Upper lobe of left lung (tissue), 6 donors: ENCODE data around the gene AKR7A2. TPM values are rescaled to one million over a fixed set of nuclear protein-coding genes. Genes with fewer than 3 reads are reported as not detected.
"Not testable (repeated sequence)": the region's sequence is repeated elsewhere in the genome, so short reads cannot be mapped to it uniquely, and the experiment has no call there.

Source experiments
- ATAC-seq, 2 donors: fragments of 200-7000 bp; cut with Tn5 transposase; one replicate each; pipeline ENCODE4 v1.9.1; 2022; ENCODE audit warnings: mild to moderate bottlenecking in 2 of 2, moderate library complexity in 2 of 2; ENCODE audit not compliant: low FRiP score in 2 of 2
- DNase-seq, 2 donors: peaks; one replicate each; pipeline ENCODE4 v3.0.0-alpha.2; 2019 to 2020
- H3K27ac ChIP-seq, 4 donors: fragments of 200-600 bp; sonication (generic); one replicate each; pipeline ENCODE4 v1.5.1; 2016 to 2019
- H3K27me3 ChIP-seq, 4 donors: fragments of 200-600 bp; sonication (generic); one replicate each; pipeline ENCODE4 v1.5.1; 2017 to 2019
- H3K36me3 ChIP-seq, 4 donors: fragments of 200-600 bp; sonication (generic); one replicate each; pipeline ENCODE4 v1.5.1; 2016 to 2019
- H3K4me1 ChIP-seq, 4 donors: fragments of 200-600 bp; sonication (generic); one replicate each; pipeline ENCODE4 v1.5.1; 2018 to 2019
- H3K4me3 ChIP-seq, 4 donors: fragments of 200-600 bp; sonication (generic); one replicate each; pipeline ENCODE4 v1.5.1; 2017 to 2019; ENCODE audit warnings: mild to moderate bottlenecking in 2 of 4, moderate library complexity in 1 of 4
- H3K9me3 ChIP-seq, 4 donors: fragments of 200-600 bp; sonication (generic); one replicate each; pipeline ENCODE4 v1.5.1; 2018 to 2019
- CTCF ChIP-seq, 6 experiments: fragments of 450-650 bp in 4 of 6; fragments of 200-600 bp in 2 of 6; sonication (generic) in 2 of 6; IDR thresholded peaks; one replicate each; pipeline ENCODE4 v1.5.1; 2016 to 2019; ENCODE audit warnings: antibody characterized with exemption in 6 of 6
- EP300 ChIP-seq, 4 donors: sonication (generic); formaldehyde crosslinking; IDR thresholded peaks; one replicate each; pipeline ENCODE4 v1.5.1; 2017; ENCODE audit warnings: antibody characterized with exemption in 4 of 4, control low read depth in 2 of 4
- POLR2A ChIP-seq, 4 donors: fragments of 450-650 bp; IDR thresholded peaks; one replicate each; pipeline ENCODE4 v1.5.1; 2016 to 2017; ENCODE audit warnings: antibody characterized with exemption in 4 of 4, mild to moderate bottlenecking in 2 of 4
- POLR2AphosphoS5 ChIP-seq, 2 donors: sonication (generic); formaldehyde crosslinking; IDR thresholded peaks; one replicate each; pipeline ENCODE4 v1.5.1; 2017; ENCODE audit warnings: antibody characterized with exemption in 2 of 2
- WGBS, 2 donors: methylation state at CpG; one replicate each; pipeline ENCODE4 v1.1.5; 2017 to 2018; 5-methylcytosine and 5-hydroxymethylcytosine counted together
- total RNA-seq, 6 donors: library from RNA; depleted of rRNA in 4 of 6; stranded (reverse); fragments of >200 nt in 4 of 6; gene quantifications; one replicate each; pipeline versions ENCODE4 v1.1.0 to v1.2.1, GENCODE V29; 2016 to 2021
- donor health status: DM: no; HTN: no; CAD: no; lungs with moderate emphysema.
- donor health status: DM: no; HTN: yes; CAD: no; lungs with severe emphysema.

Gene AKR7A2
- total RNA-seq, 6 donors from 2014 or later: 25.2 to 66.3 (median 47.6) TPM

- peak in 1 of 2 donors; percentile 24 for DNase-seq
- TF ChIP-seq POLR2AphosphoS5 (IDR thresholded peaks at IDR 0.05): no peak
- TF ChIP-seq EP300 (IDR thresholded peaks at IDR 0.05): no peak
- no peak for TF ChIP-seq CTCF (IDR thresholded peaks at IDR 0.05)
- no peak for TF ChIP-seq POLR2A (IDR thresholded peaks at IDR 0.05)
- H3K36me3 ChIP-seq: peaks cover 18 to 51% (median 44%) of the 10 kb centered on the region in 4 donors
- H3K4me3 ChIP-seq: no peak overlapping the region
- no peaks in the 10 kb centered on the region for H3K9me3 ChIP-seq
- H3K27ac ChIP-seq: no peak overlapping the region
- peak in 1 of 2 donors; percentile 34 for ATAC-seq
- WGBS, 2 donors: 69 to 71% methylated on average over 15 to 21 of the region's 21 CpGs
- no peaks in the 10 kb centered on the region for H3K27me3 ChIP-seq
- H3K4me1 ChIP-seq: no peaks in the 10 kb centered on the region
Measured at GRCh38 chr1:19260211-19261138, 51.5 kb downstream of the AKR7A2 start.

GRCh38 chr1:19258353-19258752 is 53.6 kb downstream of the AKR7A2 start:
- DNase-seq: peak in 1 of 2 donors; percentile 61
- WGBS, 2 donors: 95 to 98% methylated on average over 10 of the region's 10 CpGs
- H3K27ac ChIP-seq: no peak overlapping the region
- peaks cover 4 to 9% (median 6%) of the 10 kb centered on the region in 4 donors for H3K4me1 ChIP-seq
- peaks cover 18 to 56% (median 46%) of the 10 kb centered on the region in 4 donors for H3K36me3 ChIP-seq
- no peaks in the 10 kb centered on the region for H3K27me3 ChIP-seq
- TF ChIP-seq POLR2A (IDR thresholded peaks at IDR 0.05) (no peak), POLR2AphosphoS5 (IDR thresholded peaks at IDR 0.05) (no peak), EP300 (IDR thresholded peaks at IDR 0.05) (no peak), CTCF (IDR thresholded peaks at IDR 0.05) (no peak)
- no peak for ATAC-seq
- no peak overlapping the region for H3K4me3 ChIP-seq
- no peaks in the 10 kb centered on the region for H3K9me3 ChIP-seq

GRCh38 chr1:19257178-19257914 is 54.6 kb downstream of the AKR7A2 start:
- WGBS, 2 donors: 66 to 70% methylated on average over 9 to 15 of the region's 15 CpGs
- Histone ChIP-seq H3K27me3 (no peaks in the 10 kb centered on the region), H3K36me3 (peaks cover 18 to 56% (median 46%) of the 10 kb centered on the region in 4 donors), H3K27ac (no peak overlapping the region), H3K4me3 (no peak overlapping the region), H3K9me3 (no peaks in the 10 kb centered on the region), H3K4me1 (peaks cover 14 to 19% (median 16%) of the 10 kb centered on the region in 4 donors)
- ATAC-seq (peak in 1 of 2 donors; percentile 3), DNase-seq (peak in 1 of 2 donors; percentile 60)
- TF ChIP-seq POLR2AphosphoS5 (IDR thresholded peaks at IDR 0.05): no peak

- Histone ChIP-seq H3K36me3 (peaks cover 18 to 56% (median 46%) of the 10 kb centered on the region in 4 donors), H3K4me1 (peaks cover 17 to 25% (median 19%) of the 10 kb centered on the region in 4 donors)
- not testable (repeated sequence) for H3K27me3 ChIP-seq, H3K27ac ChIP-seq, ATAC-seq, H3K4me3 ChIP-seq, H3K9me3 ChIP-seq, DNase-seq
- WGBS, 2 donors: 95 to 97% methylated on average over 4 to 5 of the region's 5 CpGs
Measured at GRCh38 chr1:19256301-19256700, 55.6 kb downstream of the AKR7A2 start.

- 80 to 94% methylated on average over 4 of the region's 4 CpGs for WGBS, 2 donors
- Histone ChIP-seq H3K4me1 (peaks cover 23 to 33% (median 26%) of the 10 kb centered on the region in 4 donors), H3K27ac (no peak overlapping the region), H3K9me3 (no peaks in the 10 kb centered on the region), H3K36me3 (peaks cover 17 to 53% (median 43%) of the 10 kb centered on the region in 4 donors), H3K27me3 (no peaks in the 10 kb centered on the region), H3K4me3 (no peak overlapping the region)
- TF ChIP-seq CTCF (IDR thresholded peaks at IDR 0.05): no peak
- no peak for TF ChIP-seq POLR2AphosphoS5 (IDR thresholded peaks at IDR 0.05)
- no peak for TF ChIP-seq EP300 (IDR thresholded peaks at IDR 0.05)
- ATAC-seq (no peak), DNase-seq (no peak)
Measured at GRCh38 chr1:19255288-19255687, 56.7 kb downstream of the AKR7A2 start.
